ENCODE data around the gene EVI5L. TPM values are rescaled to one million over a fixed set of nuclear protein-coding genes. Genes with fewer than 3 reads are reported as not detected.

EVI5L gene
- total and polyA plus RNA-seq, 2 of the 8 experiments (the other 6 are each of a cell fraction or from before 2014, with no cell fraction given): 7.2 to 11.0 TPM

- FAIRE-seq (no peak), DNase-seq (ENCODE audit: low read depth in 1 of 2, low spot score in 2 of 2) (no peak)
- ChIA-PET POLR2A (ENCODE audit: partially characterized antibody) (interaction anchor here (0.7 kb wide), 1 partner anchor 34 kb away, joined by 3 read pairs; no protein-coding TSS in a partner anchor), CTCF (ENCODE audit: partially characterized antibody) (no interaction called here)
- Histone ChIP-seq H4K5ac (ENCODE audit: insufficient read length, low read depth, low read length) (peak overlapping the region; percentile 33), H3K4me3 (ENCODE audit: extremely low read depth in 1 of 4, insufficient read depth in 2 of 4, low read depth in 3 of 4, low read length in 4 of 4) (no peak overlapping the region), H3K14ac (ENCODE audit: insufficient read length) (no peak overlapping the region), H2BK120ac (replicated peaks; ENCODE audit: low read depth, low read length) (no peak overlapping the region), H3K79me1 (ENCODE audit: low read depth, low read length) (no peaks in the 10 kb centered on the region), H3K9me3 (ENCODE audit: insufficient read depth in 2 of 2, low read depth in 1 of 2, low read length in 1 of 2) (no peaks in the 10 kb centered on the region), H3K79me2 (ENCODE audit: control insufficient read depth in 1 of 2, insufficient read depth in 2 of 2, low read length in 2 of 2) (no peaks in the 10 kb centered on the region), H2BK12ac (ENCODE audit: low read depth, low read length) (no peak overlapping the region), H4K8ac (ENCODE audit: extremely low read depth, insufficient read depth, low read length) (peak overlapping the region; percentile 1; the same call in 1 of the 2 replicates), H2AK5ac (ENCODE audit: low read depth, low read length) (no peak overlapping the region), H3K56ac (replicated peaks; ENCODE audit: insufficient read length, low read depth, low read length) (no peak overlapping the region), H3K23me2 (ENCODE audit: low read depth, low read length) (no peaks in the 10 kb centered on the region), H2BK15ac (ENCODE audit: low read length) (no peak overlapping the region), H3K4ac (replicated peaks; ENCODE audit: insufficient read length, low read depth, low read length) (no peak overlapping the region), H2AFZ (ENCODE audit: low read length) (no peak overlapping the region), H3K27me3 (replicated peaks in 1 of 4; ENCODE audit: control insufficient read depth in 3 of 4, extremely low read depth in 1 of 4, insufficient read depth in 3 of 4, low read length in 3 of 4) (no peaks in the 10 kb centered on the region), H3K4me2 (ENCODE audit: insufficient read depth in 1 of 2, low read depth in 2 of 2, low read length in 2 of 2) (no peak overlapping the region), H3K27ac (ENCODE audit: low read depth, low read length) (no peak overlapping the region), H3K4me1 (replicated peaks in 1 of 4; ENCODE audit: control insufficient read depth in 3 of 4, insufficient read depth in 4 of 4, low read length in 3 of 4) (peaks cover 0 to 4% (median 0%) of the 10 kb centered on the region in 4 experiments; a peak in 2 of 7 replicates), H4K91ac (replicated peaks; ENCODE audit: insufficient read length, low read length) (no peak overlapping the region), H3K36me3 (ENCODE audit: control insufficient read depth in 2 of 4, insufficient read depth in 4 of 4, low read length in 3 of 4) (no peaks in the 10 kb centered on the region), H2BK20ac (ENCODE audit: low read length) (no peak overlapping the region), H4K20me1 (replicated peaks in 1 of 2; ENCODE audit: control insufficient read depth in 1 of 2, insufficient read depth in 2 of 2, low read length in 2 of 2) (peaks cover 0 to 3% of the 10 kb centered on the region in 2 experiments), H3K23ac (ENCODE audit: insufficient read length) (no peak overlapping the region), H3K18ac (ENCODE audit: extremely low read depth, low read length) (no peak overlapping the region), H2BK5ac (ENCODE audit: low read depth, low read length) (no peak overlapping the region; the same call in 1 of the 2 replicates), H3K9ac (replicated peaks in 1 of 4; ENCODE audit: extremely low read depth in 1 of 4, low read depth in 3 of 4, low read length in 3 of 4) (no peak overlapping the region)
- 94% methylated on average over 13 of the region's 13 CpGs; no CpG with 5 or more reads in 1 of the 2 experiments for WGBS, 2 experiments (ENCODE audit: extremely low coverage in 1 of 2, insufficient coverage in 1 of 2, insufficient read length in 1 of 2, insufficient replicate concordance in 2 of 2, low coverage in 1 of 2, low lambda C conversion rate in 2 of 2, missing lambda C conversion rate in 1 of 2)
- TF ChIP-seq ASH2L (IDR thresholded peaks at IDR 0.05; ENCODE audit: low read length) (no peak), SP4 (IDR thresholded peaks at IDR 0.05; ENCODE audit: low read length) (no peak), TBP (IDR thresholded peaks at IDR 0.05; ENCODE audit: low read depth, low read length) (no peak), CTBP2 (IDR thresholded peaks at IDR 0.05; ENCODE audit: borderline replicate concordance, insufficient read depth, insufficient read length, low read length) (no peak)
Observed at GRCh38 chr19:7895565-7895964, 65.5 kb downstream of the EVI5L start.
